ENCODE measurements around the gene ATP2B1.

DNA sequence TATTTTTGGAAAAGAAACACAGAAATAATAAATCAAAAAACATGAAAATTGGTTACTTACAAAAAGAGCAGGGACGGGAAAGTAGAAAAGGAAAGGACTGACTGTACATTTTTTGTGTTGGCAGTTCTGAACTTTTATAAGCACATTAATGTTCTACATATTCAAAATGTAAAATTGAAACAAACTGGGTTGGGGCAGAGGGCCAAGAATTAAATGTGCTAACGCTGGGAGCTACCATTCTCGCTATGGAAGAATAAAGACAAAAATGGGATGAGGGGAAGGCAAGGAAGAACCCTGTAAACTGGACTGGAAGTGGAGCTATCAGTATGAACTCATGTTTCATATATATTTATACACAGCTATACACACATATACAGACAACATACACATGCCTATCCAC lies 24.5 kb downstream of the ATP2B1 start:
- TF ChIP-seq, protein P1, sequence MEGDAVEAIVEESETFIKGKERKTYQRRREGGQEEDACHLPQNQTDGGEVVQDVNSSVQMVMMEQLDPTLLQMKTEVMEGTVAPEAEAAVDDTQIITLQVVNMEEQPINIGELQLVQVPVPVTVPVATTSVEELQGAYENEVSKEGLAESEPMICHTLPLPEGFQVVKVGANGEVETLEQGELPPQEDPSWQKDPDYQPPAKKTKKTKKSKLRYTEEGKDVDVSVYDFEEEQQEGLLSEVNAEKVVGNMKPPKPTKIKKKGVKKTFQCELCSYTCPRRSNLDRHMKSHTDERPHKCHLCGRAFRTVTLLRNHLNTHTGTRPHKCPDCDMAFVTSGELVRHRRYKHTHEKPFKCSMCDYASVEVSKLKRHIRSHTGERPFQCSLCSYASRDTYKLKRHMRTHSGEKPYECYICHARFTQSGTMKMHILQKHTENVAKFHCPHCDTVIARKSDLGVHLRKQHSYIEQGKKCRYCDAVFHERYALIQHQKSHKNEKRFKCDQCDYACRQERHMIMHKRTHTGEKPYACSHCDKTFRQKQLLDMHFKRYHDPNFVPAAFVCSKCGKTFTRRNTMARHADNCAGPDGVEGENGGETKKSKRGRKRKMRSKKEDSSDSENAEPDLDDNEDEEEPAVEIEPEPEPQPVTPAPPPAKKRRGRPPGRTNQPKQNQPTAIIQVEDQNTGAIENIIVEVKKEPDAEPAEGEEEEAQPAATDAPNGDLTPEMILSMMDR (IDR thresholded peaks at IDR 0.05): no peak
- TF ChIP-seq POLR2A (IDR thresholded peaks at IDR 0.05): no peak
